ENCODE data around the gene RCCD1. TPM values are rescaled to one million over a fixed set of nuclear protein-coding genes. Genes with fewer than 3 reads are reported as not detected.

The RCCD1 gene
- total RNA-seq, 3 donors from 2014 or later, result 5.3 to 9.8 (median 7.9) TPM

DNA sequence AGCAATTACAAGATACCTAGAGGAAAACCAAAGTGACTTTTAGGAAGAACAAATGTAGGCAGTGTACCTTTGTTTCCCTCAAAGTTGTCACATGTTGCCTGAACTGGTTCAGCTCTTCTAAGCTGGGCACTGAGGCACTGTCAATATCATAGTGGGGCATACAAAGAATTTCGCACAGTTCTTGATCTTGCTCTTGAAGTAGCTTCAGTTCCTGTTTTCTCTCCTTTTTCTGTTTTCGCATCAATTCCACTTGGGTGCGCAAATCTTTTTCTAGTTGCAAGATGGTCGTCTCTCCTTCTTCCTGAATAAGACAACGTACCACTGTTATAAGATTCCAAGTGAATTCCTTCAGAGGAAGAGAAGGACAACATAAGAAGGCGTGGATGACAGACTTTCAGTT lies 27.0 kb downstream of the RCCD1 start:
- Histone ChIP-seq H3K27me3 (no peaks in the 10 kb centered on the region), H3K27ac (no peak overlapping the region), H3K36me3 (no peaks in the 10 kb centered on the region), H3K4me3 (no peak overlapping the region), H3K4me1 (no peaks in the 10 kb centered on the region), H3K9me3 (no peaks in the 10 kb centered on the region)
- intact Hi-C loops (cut with DNase I; ENCODE audit: low total_unique reads), result no loop called here
- no peak for DNase-seq (ENCODE audit: low spot score in 2 of 2)
- no peak for TF ChIP-seq POLR2A (IDR thresholded peaks at IDR 0.05)
- no peak for TF ChIP-seq POLR2AphosphoS5 (IDR thresholded peaks at IDR 0.05)
- TF ChIP-seq, protein P1, sequence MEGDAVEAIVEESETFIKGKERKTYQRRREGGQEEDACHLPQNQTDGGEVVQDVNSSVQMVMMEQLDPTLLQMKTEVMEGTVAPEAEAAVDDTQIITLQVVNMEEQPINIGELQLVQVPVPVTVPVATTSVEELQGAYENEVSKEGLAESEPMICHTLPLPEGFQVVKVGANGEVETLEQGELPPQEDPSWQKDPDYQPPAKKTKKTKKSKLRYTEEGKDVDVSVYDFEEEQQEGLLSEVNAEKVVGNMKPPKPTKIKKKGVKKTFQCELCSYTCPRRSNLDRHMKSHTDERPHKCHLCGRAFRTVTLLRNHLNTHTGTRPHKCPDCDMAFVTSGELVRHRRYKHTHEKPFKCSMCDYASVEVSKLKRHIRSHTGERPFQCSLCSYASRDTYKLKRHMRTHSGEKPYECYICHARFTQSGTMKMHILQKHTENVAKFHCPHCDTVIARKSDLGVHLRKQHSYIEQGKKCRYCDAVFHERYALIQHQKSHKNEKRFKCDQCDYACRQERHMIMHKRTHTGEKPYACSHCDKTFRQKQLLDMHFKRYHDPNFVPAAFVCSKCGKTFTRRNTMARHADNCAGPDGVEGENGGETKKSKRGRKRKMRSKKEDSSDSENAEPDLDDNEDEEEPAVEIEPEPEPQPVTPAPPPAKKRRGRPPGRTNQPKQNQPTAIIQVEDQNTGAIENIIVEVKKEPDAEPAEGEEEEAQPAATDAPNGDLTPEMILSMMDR (IDR thresholded peaks at IDR 0.05), result no peak

DNA sequence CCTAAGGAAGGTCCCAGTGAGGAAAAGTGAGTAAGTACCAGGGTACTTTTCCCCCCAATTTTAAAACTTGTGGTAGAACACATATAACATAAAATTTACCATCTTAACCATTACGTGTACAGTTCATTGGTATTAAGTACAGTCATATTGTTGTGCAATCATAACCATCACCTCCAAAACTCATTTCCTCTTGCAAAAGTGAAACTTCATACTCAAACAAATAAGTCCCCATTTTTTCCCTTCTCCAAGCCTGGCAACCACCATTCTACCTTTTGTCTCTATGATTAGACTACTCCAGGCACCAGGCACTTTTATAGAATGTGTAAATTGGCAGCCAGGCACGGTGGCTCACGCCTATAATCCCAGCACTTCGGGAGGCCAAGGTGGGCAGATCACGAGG lies 27.5 kb downstream of the RCCD1 start:
- H3K36me3 ChIP-seq, result no peaks in the 10 kb centered on the region
- H3K4me1 ChIP-seq, result no peaks in the 10 kb centered on the region
- H3K27ac ChIP-seq, result no peak overlapping the region
- intact Hi-C loops (cut with DNase I; ENCODE audit: low total_unique reads), result no loop called here
- H3K27me3 ChIP-seq, result no peaks in the 10 kb centered on the region
- TF ChIP-seq POLR2A (IDR thresholded peaks at IDR 0.05) (no peak), POLR2AphosphoS5 (IDR thresholded peaks at IDR 0.05) (no peak)
- TF ChIP-seq, protein P1 (IDR thresholded peaks at IDR 0.05), result no peak
- H3K4me3 ChIP-seq, result no peak overlapping the region
- DNase-seq (ENCODE audit: low spot score in 2 of 2), result no peak
- H3K9me3 ChIP-seq, result no peaks in the 10 kb centered on the region

DNA sequence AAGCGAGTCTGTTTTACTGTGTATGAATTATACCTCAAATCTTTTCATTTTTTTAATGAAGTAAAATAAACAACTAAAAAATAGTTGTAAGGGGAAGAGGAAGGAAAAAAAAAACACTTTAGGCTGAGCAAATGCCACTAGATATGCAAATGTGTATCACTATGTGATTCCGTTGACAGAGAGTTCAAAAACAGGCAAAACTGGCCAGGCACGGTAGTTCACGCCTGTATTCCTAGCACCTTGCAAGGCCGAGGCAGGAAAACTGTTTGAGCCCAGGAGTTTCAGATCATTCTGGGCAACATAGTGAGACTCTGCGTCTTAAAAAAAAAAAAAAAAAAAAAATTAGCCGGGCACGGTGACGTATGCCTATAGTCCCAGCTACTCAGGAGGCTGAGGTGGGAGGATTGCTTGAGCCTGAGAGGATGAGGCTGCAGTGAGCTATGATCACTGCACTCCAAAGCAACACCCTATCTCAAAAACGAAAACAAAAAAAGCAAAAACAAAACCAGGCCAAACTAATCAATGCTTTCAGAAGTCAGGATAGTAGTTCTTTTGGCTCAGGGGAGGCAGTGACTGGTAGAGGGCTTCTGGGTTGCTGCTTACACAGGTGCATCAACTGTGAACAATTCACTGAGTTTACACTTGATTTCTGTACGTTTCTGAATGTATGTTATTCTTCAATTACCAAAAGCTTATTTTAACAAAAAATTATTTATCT lies 32.3 kb downstream of the RCCD1 start:
- intact Hi-C loops (cut with DNase I; ENCODE audit: low total_unique reads), result no loop called here
- H3K9me3 ChIP-seq, result no peaks in the 10 kb centered on the region
- H3K4me1 ChIP-seq, result no peaks in the 10 kb centered on the region
- TF ChIP-seq POLR2AphosphoS5 (IDR thresholded peaks at IDR 0.05), result no peak
- no peak for TF ChIP-seq POLR2A (IDR thresholded peaks at IDR 0.05)
- TF ChIP-seq, protein P1 (IDR thresholded peaks at IDR 0.05), result no peak
- H3K36me3 ChIP-seq, result no peaks in the 10 kb centered on the region
- H3K4me3 ChIP-seq, result no peak overlapping the region
- H3K27me3 ChIP-seq, result no peaks in the 10 kb centered on the region
- no peak for DNase-seq (ENCODE audit: low spot score in 2 of 2)
- H3K27ac ChIP-seq, result no peak overlapping the region

DNA sequence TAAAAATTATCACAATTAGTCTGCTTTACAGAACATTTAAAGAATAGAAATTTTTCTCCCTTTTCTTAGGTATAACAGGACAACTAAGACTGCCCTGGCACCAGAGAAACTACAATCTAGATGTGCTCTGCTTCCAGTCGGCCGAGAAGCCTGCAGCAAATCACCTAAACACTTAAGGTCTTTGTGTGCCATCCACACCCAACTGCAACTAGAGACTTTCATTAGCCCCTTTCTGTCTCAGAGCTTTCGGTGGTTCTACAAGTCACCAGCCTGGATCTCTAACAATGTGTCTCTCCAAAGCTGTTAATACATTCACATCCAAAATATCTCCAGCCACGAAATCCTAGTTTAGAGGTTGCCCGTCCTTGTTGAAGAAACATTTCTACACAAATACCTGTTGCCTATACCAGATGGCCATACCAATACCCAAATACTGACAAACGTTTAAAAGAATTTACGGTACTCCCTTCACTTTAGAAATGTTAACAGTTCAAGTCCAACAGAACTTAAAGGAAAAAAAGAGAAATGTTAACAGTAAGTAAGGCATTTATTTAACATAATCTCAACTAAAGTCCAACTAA lies 33.0 kb downstream of the RCCD1 start:
- no peak for TF ChIP-seq POLR2AphosphoS5 (IDR thresholded peaks at IDR 0.05)
- TF ChIP-seq, protein P1 (IDR thresholded peaks at IDR 0.05), result no peak
- TF ChIP-seq POLR2A (IDR thresholded peaks at IDR 0.05), result no peak
- no peaks in the 10 kb centered on the region for H3K27me3 ChIP-seq
- H3K9me3 ChIP-seq, result no peaks in the 10 kb centered on the region
- H3K4me3 ChIP-seq, result no peak overlapping the region
- H3K36me3 ChIP-seq, result no peaks in the 10 kb centered on the region
- H3K27ac ChIP-seq, result no peak overlapping the region
- H3K4me1 ChIP-seq, result no peaks in the 10 kb centered on the region
- intact Hi-C loops (cut with DNase I; ENCODE audit: low total_unique reads), result no loop called here
- no peak for DNase-seq (ENCODE audit: low spot score in 2 of 2)

DNA sequence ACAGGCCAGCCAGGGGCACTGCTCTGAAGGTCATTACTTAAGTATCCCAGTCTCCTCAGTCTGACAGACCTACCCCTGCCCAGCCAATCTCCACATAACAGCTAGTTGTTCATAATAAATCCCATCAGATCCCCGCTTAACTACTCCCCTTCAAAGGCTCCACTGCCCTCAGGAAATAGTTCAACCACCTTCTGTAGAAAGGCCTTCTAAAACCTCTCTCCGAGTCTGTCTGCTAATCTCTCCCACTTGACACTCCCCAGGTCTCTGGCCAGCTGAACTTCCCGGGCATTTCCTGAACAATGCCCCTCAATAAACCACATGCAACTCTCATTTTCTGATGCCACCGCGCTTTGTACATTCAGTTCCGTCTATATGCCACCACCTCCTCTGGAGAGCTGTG lies 33.6 kb downstream of the RCCD1 start:
- intact Hi-C loops (cut with DNase I; ENCODE audit: low total_unique reads), result no loop called here
- H3K9me3 ChIP-seq, result no peaks in the 10 kb centered on the region
- TF ChIP-seq POLR2AphosphoS5 (IDR thresholded peaks at IDR 0.05) (no peak), POLR2A (IDR thresholded peaks at IDR 0.05) (no peak)
- TF ChIP-seq, protein P1 (IDR thresholded peaks at IDR 0.05), result no peak
- no peak for DNase-seq (ENCODE audit: low spot score in 2 of 2)
- no peak overlapping the region for H3K4me3 ChIP-seq
- H3K27ac ChIP-seq, result no peak overlapping the region
- no peaks in the 10 kb centered on the region for H3K4me1 ChIP-seq
- H3K36me3 ChIP-seq, result no peaks in the 10 kb centered on the region
- no peaks in the 10 kb centered on the region for H3K27me3 ChIP-seq

All from breast epithelium (tissue), 4 donors.